Lower leg skin (tissue), 3 donors: ENCODE measurements around the gene OMA1.
"Not testable (repeated sequence)": the region's sequence is repeated elsewhere in the genome, so short reads cannot be mapped to it uniquely, and the experiment has no call there.

Source experiments
- POLR2A ChIP-seq, 2 donors: fragments of 450-650 bp; IDR thresholded peaks; one replicate each; pipeline ENCODE4 v1.6.1; 2016 to 2017; ENCODE audit warnings: antibody characterized with exemption in 2 of 2, mild to moderate bottlenecking in 1 of 2, moderate library complexity in 1 of 2
- TF ChIP-seq, protein P1 (sequence below), 3 donors: fragments of 450-650 bp; IDR thresholded peaks; one replicate each; pipeline ENCODE4 v1.5.1; 2016; ENCODE audit warnings: antibody characterized with exemption in 3 of 3, mild to moderate bottlenecking in 3 of 3, moderate library complexity in 2 of 3

DNA sequence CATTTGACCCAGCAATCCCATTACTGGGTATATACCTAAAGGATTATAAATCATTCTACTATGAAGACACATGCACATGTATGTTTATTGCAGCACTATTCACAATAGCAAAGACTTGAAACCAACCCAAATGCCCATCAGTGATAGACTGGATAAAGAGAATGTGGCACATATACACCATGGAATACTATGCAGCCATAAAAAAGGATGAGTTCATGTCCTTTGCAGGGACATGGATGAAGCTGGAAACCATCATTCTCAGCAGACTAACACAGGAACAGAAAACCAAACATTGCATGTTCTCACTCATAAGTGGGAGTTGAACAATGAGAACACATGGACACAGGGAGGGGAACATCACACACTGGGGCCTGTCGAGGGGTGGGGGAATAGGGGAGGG lies 17.2 kb upstream of the OMA1 start:
- TF ChIP-seq, protein P1, sequence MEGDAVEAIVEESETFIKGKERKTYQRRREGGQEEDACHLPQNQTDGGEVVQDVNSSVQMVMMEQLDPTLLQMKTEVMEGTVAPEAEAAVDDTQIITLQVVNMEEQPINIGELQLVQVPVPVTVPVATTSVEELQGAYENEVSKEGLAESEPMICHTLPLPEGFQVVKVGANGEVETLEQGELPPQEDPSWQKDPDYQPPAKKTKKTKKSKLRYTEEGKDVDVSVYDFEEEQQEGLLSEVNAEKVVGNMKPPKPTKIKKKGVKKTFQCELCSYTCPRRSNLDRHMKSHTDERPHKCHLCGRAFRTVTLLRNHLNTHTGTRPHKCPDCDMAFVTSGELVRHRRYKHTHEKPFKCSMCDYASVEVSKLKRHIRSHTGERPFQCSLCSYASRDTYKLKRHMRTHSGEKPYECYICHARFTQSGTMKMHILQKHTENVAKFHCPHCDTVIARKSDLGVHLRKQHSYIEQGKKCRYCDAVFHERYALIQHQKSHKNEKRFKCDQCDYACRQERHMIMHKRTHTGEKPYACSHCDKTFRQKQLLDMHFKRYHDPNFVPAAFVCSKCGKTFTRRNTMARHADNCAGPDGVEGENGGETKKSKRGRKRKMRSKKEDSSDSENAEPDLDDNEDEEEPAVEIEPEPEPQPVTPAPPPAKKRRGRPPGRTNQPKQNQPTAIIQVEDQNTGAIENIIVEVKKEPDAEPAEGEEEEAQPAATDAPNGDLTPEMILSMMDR (IDR thresholded peaks at IDR 0.05) = not testable (repeated sequence)
- TF ChIP-seq POLR2A (IDR thresholded peaks at IDR 0.05) = not testable (repeated sequence)
